B cell (primary cell): ENCODE results near the gene SLC4A5.

Source experiments
- EZH2 ChIP-seq: IDR thresholded peaks from 2 replicates; pipeline ENCODE4 v1.6.1; 2012; ENCODE audit warnings: borderline replicate concordance, low read depth, mild to moderate bottlenecking, moderate library complexity, low read length; ENCODE audit not compliant: insufficient read depth, poor library complexity, severe bottlenecking
- TF ChIP-seq, protein P1 (sequence below): fragments of 200-600 bp; IDR thresholded peaks from one replicate; pipeline ENCODE4 v1.8.0; 2022; ENCODE audit warnings: antibody characterized with exemption, mild to moderate bottlenecking

DNA sequence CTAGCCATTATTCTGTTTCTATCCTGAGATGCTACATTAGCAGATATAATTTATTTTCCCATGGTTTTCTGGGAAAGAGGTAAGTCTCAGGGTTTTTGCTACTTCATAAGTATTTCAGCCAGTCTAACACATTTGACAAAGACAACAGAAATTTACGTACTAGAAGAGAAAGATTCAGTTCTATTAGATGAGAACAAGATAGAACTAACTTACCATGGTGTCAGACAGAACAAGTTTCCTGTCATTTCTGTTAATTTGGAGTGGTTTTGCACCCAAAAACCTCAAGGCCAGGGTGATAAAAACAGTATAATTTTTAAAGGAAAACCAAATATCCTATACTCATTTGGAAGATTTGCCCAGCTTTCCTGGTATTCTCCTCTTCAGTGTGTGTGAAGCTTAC lies 15.6 kb downstream of the SLC4A5 start:
- TF ChIP-seq, protein P1, sequence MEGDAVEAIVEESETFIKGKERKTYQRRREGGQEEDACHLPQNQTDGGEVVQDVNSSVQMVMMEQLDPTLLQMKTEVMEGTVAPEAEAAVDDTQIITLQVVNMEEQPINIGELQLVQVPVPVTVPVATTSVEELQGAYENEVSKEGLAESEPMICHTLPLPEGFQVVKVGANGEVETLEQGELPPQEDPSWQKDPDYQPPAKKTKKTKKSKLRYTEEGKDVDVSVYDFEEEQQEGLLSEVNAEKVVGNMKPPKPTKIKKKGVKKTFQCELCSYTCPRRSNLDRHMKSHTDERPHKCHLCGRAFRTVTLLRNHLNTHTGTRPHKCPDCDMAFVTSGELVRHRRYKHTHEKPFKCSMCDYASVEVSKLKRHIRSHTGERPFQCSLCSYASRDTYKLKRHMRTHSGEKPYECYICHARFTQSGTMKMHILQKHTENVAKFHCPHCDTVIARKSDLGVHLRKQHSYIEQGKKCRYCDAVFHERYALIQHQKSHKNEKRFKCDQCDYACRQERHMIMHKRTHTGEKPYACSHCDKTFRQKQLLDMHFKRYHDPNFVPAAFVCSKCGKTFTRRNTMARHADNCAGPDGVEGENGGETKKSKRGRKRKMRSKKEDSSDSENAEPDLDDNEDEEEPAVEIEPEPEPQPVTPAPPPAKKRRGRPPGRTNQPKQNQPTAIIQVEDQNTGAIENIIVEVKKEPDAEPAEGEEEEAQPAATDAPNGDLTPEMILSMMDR = no peak
- TF ChIP-seq EZH2 = no peak
